Activated B cell treated with CpG ODN at 0.5 μM for 24 hours (primary cell): ENCODE data around the gene SYNE2. TPM values are rescaled to one million over a fixed set of nuclear protein-coding genes. Genes with fewer than 3 reads are reported as not detected.
A peak's percentile ranks its signal among the peaks of the same experiment; 100 is the strongest.
"Not testable (repeated sequence)": the region's sequence is repeated elsewhere in the genome, so short reads cannot be mapped to it uniquely, and the experiment has no call there.

Experiments
- ATAC-seq: fragments of 200-7000 bp; cut with Tn5 transposase; one replicate; pipeline ENCODE4 v1.10.0; 2021; ENCODE audit warnings: low read depth, mild to moderate bottlenecking, moderate library complexity
- CTCF ChIA-PET: fragments of 350-600 bp; sonication (Branson Sonifier 250); formaldehyde crosslinking; loops from one replicate; lab custom pipeline; 2021; ENCODE audit warnings: antibody characterized with exemption; lab: Charles Lee
- POLR2A ChIA-PET: fragments of 350-600 bp; sonication (Branson Sonifier 250); formaldehyde crosslinking; loops from one replicate; lab custom pipeline; 2021; ENCODE audit warnings: antibody characterized with exemption; lab: Charles Lee
- DNase-seq: peaks from one replicate; pipeline ENCODE4 v3.0.0; 2022
- H3K27ac Mint-ChIP-seq: one replicate; pipeline ENCODE4 v1.8.0; 2020; ENCODE audit warnings: mixed read lengths
- H3K27me3 Mint-ChIP-seq: one replicate; pipeline ENCODE4 v1.8.0; 2021; ENCODE audit warnings: mixed read lengths
- H3K36me3 Mint-ChIP-seq: one replicate; pipeline ENCODE4 v1.8.0; 2021; ENCODE audit warnings: low read depth, mixed read lengths
- H3K4me1 Mint-ChIP-seq: one replicate; pipeline ENCODE4 v1.8.0; 2021; ENCODE audit warnings: mixed read lengths
- H3K4me3 Mint-ChIP-seq: one replicate; pipeline ENCODE4 v1.8.0; 2020; ENCODE audit warnings: mild to moderate bottlenecking, mixed read lengths
- H3K9me3 Mint-ChIP-seq: one replicate; pipeline ENCODE4 v1.8.0; 2020; ENCODE audit warnings: mixed read lengths
- CTCF ChIP-seq: fragments of 200-600 bp; IDR thresholded peaks from one replicate; pipeline ENCODE4 v1.8.0; 2022; ENCODE audit warnings: antibody characterized with exemption, mild to moderate bottlenecking
- intact Hi-C: fragments of 100-400 bp; cut with micrococcal nuclease; formaldehyde crosslinking; loops from one replicate; pipeline ENCODE4 v1.15.1; 2024
- total RNA-seq: library from RNA; stranded (reverse); gene quantifications from 2 replicates; pipeline ENCODE4 v1.2.3, GENCODE V29; 2022

The SYNE2 gene
- total RNA-seq, 1 donor from 2014 or later = 40.1 TPM

- Mint-ChIP-seq H3K4me1 (peaks cover 33% of the 10 kb centered on the region), H3K27me3 (no peaks in the 10 kb centered on the region), H3K4me3 (peak overlapping the region; percentile 65), H3K9me3 (no peaks in the 10 kb centered on the region), H3K27ac (peak overlapping the region; percentile 82), H3K36me3 (peaks cover 33% of the 10 kb centered on the region)
- ChIA-PET POLR2A (interaction anchor here (0.7 to 3.6 kb wide), 10 partner anchors 9 to 85 kb away, joined by 3 to 41 read pairs (median 7); partner anchors contain the start of gene ESR2), CTCF (interaction anchor here (0.9 to 2.2 kb wide), 3 partner anchors 26 to 93 kb away, joined by 3 to 13 read pairs (median 9); partner anchors contain the start of gene ESR2)
- DNase-seq (no peak), ATAC-seq (peak; percentile 88)
- intact Hi-C loops = loop anchor here (1.0 kb wide), 4 partner anchors 9 to 85 kb away; partner anchors contain the start of gene ESR2
- TF ChIP-seq CTCF = no peak
These were observed 356.8 kb downstream of the SYNE2 start for GRCh38 chr14:64209444-64210131.

GRCh38 chr14:64210216-64210615 is 357.4 kb downstream of the SYNE2 start:
- CTCF ChIA-PET = interaction anchor here (0.9 to 2.2 kb wide), 3 partner anchors 25 to 93 kb away, joined by 3 to 13 read pairs (median 9); partner anchors contain the start of gene ESR2
- peak overlapping the region; percentile 82 for H3K27ac Mint-ChIP-seq
- intact Hi-C loops = no loop called here
- H3K4me1 Mint-ChIP-seq = peaks cover 33% of the 10 kb centered on the region
- no peak for TF ChIP-seq CTCF
- DNase-seq = no peak
- no peaks in the 10 kb centered on the region for H3K9me3 Mint-ChIP-seq
- peaks cover 35% of the 10 kb centered on the region for H3K36me3 Mint-ChIP-seq
- H3K4me3 Mint-ChIP-seq = peak overlapping the region; percentile 65
- ATAC-seq = peak; percentile 16
- POLR2A ChIA-PET = interaction anchor here (0.6 to 3.6 kb wide), 10 partner anchors 8 to 84 kb away, joined by 3 to 41 read pairs (median 7); partner anchors contain the start of gene ESR2
- no peaks in the 10 kb centered on the region for H3K27me3 Mint-ChIP-seq

- Mint-ChIP-seq H3K36me3 (peaks cover 42% of the 10 kb centered on the region), H3K4me3 (peak overlapping the region; percentile 32), H3K4me1 (peaks cover 34% of the 10 kb centered on the region), H3K27ac (peak overlapping the region; percentile 64)
- H3K9me3 Mint-ChIP-seq, ATAC-seq, DNase-seq, CTCF ChIA-PET, intact Hi-C loops, H3K27me3 Mint-ChIP-seq, POLR2A ChIA-PET: not testable (repeated sequence)
These were observed 358.1 kb downstream of the SYNE2 start for GRCh38 chr14:64210912-64211311.

GRCh38 chr14:64212666-64213065 is 359.9 kb downstream of the SYNE2 start:
- no peak overlapping the region for H3K4me3 Mint-ChIP-seq

GRCh38 chr14:64213086-64213485 is 360.3 kb downstream of the SYNE2 start:
- ChIA-PET POLR2A (interaction anchor here (0.8 to 1.0 kb wide), 2 partner anchors 16 to 42 kb away, joined by 3 read pairs; no protein-coding TSS in a partner anchor), CTCF (no interaction called here)
- Mint-ChIP-seq H3K4me1 (peaks cover 49% of the 10 kb centered on the region), H3K9me3 (no peaks in the 10 kb centered on the region), H3K27me3 (no peaks in the 10 kb centered on the region), H3K36me3 (peaks cover 59% of the 10 kb centered on the region), H3K27ac (no peak overlapping the region), H3K4me3 (no peak overlapping the region)
- intact Hi-C loops = no loop called here
- no peak for DNase-seq
- ATAC-seq = no peak
- TF ChIP-seq CTCF = no peak

More at GRCh38 chr14:64212666-64213065, 359.9 kb downstream of the SYNE2 start:
- H3K27me3 Mint-ChIP-seq = no peaks in the 10 kb centered on the region
- ChIA-PET POLR2A (interaction anchor here (0.8 kb wide), 1 partner anchor 42 kb away, joined by 3 read pairs; no protein-coding TSS in a partner anchor), CTCF (no interaction called here)
- no peak for DNase-seq
- intact Hi-C loops = no loop called here
- H3K9me3 Mint-ChIP-seq = no peaks in the 10 kb centered on the region
- TF ChIP-seq CTCF = no peak
- H3K4me1 Mint-ChIP-seq = peaks cover 45% of the 10 kb centered on the region
- H3K36me3 Mint-ChIP-seq = peaks cover 58% of the 10 kb centered on the region
- no peak for ATAC-seq
- H3K27ac Mint-ChIP-seq = no peak overlapping the region
